ENCODE data around the gene LHFPL2.

The LHFPL2 gene

GRCh38 chr5:78638423-78638822 lies 10.1 kb downstream of the LHFPL2 start:
- Histone ChIP-seq H3K4me1 (ENCODE audit: control insufficient read depth, low read depth, low read length) (peaks cover 22% of the 10 kb centered on the region), H3K27ac (ENCODE audit: low read length) (no peak overlapping the region), H3K36me3 (ENCODE audit: control insufficient read depth, low read depth, low read length) (peaks cover 5% of the 10 kb centered on the region)

GRCh38 chr5:78637468-78637867 lies 11.1 kb downstream of the LHFPL2 start:
- H3K4me1 ChIP-seq (ENCODE audit: control insufficient read depth, low read depth, low read length): peaks cover 22% of the 10 kb centered on the region
- H3K4me3 ChIP-seq (ENCODE audit: low read length): no peak overlapping the region
- no peak overlapping the region for H3K27ac ChIP-seq (ENCODE audit: low read length)
- no peaks in the 10 kb centered on the region for H3K9me3 ChIP-seq (ENCODE audit: control insufficient read depth, low read depth, low read length)
- peaks cover 5% of the 10 kb centered on the region for H3K36me3 ChIP-seq (ENCODE audit: control insufficient read depth, low read depth, low read length)
- no peak overlapping the region for H3K9ac ChIP-seq (ENCODE audit: low read length)
- no peaks in the 10 kb centered on the region for H3K27me3 ChIP-seq (ENCODE audit: control insufficient read depth, insufficient read depth, low read length)

More at GRCh38 chr5:78638423-78638822, 10.1 kb downstream of the LHFPL2 start:
- H3K4me3 ChIP-seq (ENCODE audit: low read length): no peak overlapping the region
- no peaks in the 10 kb centered on the region for H3K27me3 ChIP-seq (ENCODE audit: control insufficient read depth, insufficient read depth, low read length)
- H3K9ac ChIP-seq (ENCODE audit: low read length): no peak overlapping the region
- H3K9me3 ChIP-seq (ENCODE audit: control insufficient read depth, low read depth, low read length): no peaks in the 10 kb centered on the region

- no peak overlapping the region for H3K27ac ChIP-seq (ENCODE audit: low read length)
- H3K27me3 ChIP-seq (ENCODE audit: control insufficient read depth, insufficient read depth, low read length): no peaks in the 10 kb centered on the region
- H3K4me1 ChIP-seq (ENCODE audit: control insufficient read depth, low read depth, low read length): peaks cover 22% of the 10 kb centered on the region
- H3K36me3 ChIP-seq (ENCODE audit: control insufficient read depth, low read depth, low read length): peaks cover 8% of the 10 kb centered on the region
- H3K9ac ChIP-seq (ENCODE audit: low read length): no peak overlapping the region
- no peak overlapping the region for H3K4me3 ChIP-seq (ENCODE audit: low read length)
- no peaks in the 10 kb centered on the region for H3K9me3 ChIP-seq (ENCODE audit: control insufficient read depth, low read depth, low read length)
Measured at GRCh38 chr5:78636682-78637081, 11.9 kb downstream of the LHFPL2 start.

- Histone ChIP-seq H3K36me3 (ENCODE audit: control insufficient read depth, low read depth, low read length) (peaks cover 28% of the 10 kb centered on the region), H3K27ac (ENCODE audit: low read length) (no peak overlapping the region), H3K4me1 (ENCODE audit: control insufficient read depth, low read depth, low read length) (peaks cover 11% of the 10 kb centered on the region), H3K4me3 (ENCODE audit: low read length) (no peak overlapping the region), H3K9ac (ENCODE audit: low read length) (no peak overlapping the region), H3K9me3 (ENCODE audit: control insufficient read depth, low read depth, low read length) (no peaks in the 10 kb centered on the region), H3K27me3 (ENCODE audit: control insufficient read depth, insufficient read depth, low read length) (no peaks in the 10 kb centered on the region)
Measured at GRCh38 chr5:78634634-78635033, 13.9 kb downstream of the LHFPL2 start.

- no peaks in the 10 kb centered on the region for H3K27me3 ChIP-seq (ENCODE audit: control insufficient read depth, insufficient read depth, low read length)
- no peak overlapping the region for H3K4me3 ChIP-seq (ENCODE audit: low read length)
- H3K27ac ChIP-seq (ENCODE audit: low read length): no peak overlapping the region
- H3K9ac ChIP-seq (ENCODE audit: low read length): no peak overlapping the region
- no peaks in the 10 kb centered on the region for H3K9me3 ChIP-seq (ENCODE audit: control insufficient read depth, low read depth, low read length)
- H3K36me3 ChIP-seq (ENCODE audit: control insufficient read depth, low read depth, low read length): peaks cover 29% of the 10 kb centered on the region
- peaks cover 7% of the 10 kb centered on the region for H3K4me1 ChIP-seq (ENCODE audit: control insufficient read depth, low read depth, low read length)
Measured at GRCh38 chr5:78634229-78634628, 14.3 kb downstream of the LHFPL2 start.

GRCh38 chr5:78633700-78634099 lies 14.9 kb downstream of the LHFPL2 start:
- H3K27ac ChIP-seq (ENCODE audit: low read length): no peak overlapping the region
- H3K9ac ChIP-seq (ENCODE audit: low read length): no peak overlapping the region
- peaks cover 2% of the 10 kb centered on the region for H3K4me1 ChIP-seq (ENCODE audit: control insufficient read depth, low read depth, low read length)
- H3K36me3 ChIP-seq (ENCODE audit: control insufficient read depth, low read depth, low read length): peaks cover 27% of the 10 kb centered on the region
- no peak overlapping the region for H3K4me3 ChIP-seq (ENCODE audit: low read length)
- H3K9me3 ChIP-seq (ENCODE audit: control insufficient read depth, low read depth, low read length): no peaks in the 10 kb centered on the region
- no peaks in the 10 kb centered on the region for H3K27me3 ChIP-seq (ENCODE audit: control insufficient read depth, insufficient read depth, low read length)

- peaks cover 32% of the 10 kb centered on the region for H3K36me3 ChIP-seq (ENCODE audit: control insufficient read depth, low read depth, low read length)
- H3K4me1 ChIP-seq (ENCODE audit: control insufficient read depth, low read depth, low read length): no peaks in the 10 kb centered on the region
- H3K4me3 ChIP-seq (ENCODE audit: low read length): no peak overlapping the region
- H3K9ac ChIP-seq (ENCODE audit: low read length): no peak overlapping the region
- no peak overlapping the region for H3K27ac ChIP-seq (ENCODE audit: low read length)
- H3K27me3 ChIP-seq (ENCODE audit: control insufficient read depth, insufficient read depth, low read length): no peaks in the 10 kb centered on the region
- H3K9me3 ChIP-seq (ENCODE audit: control insufficient read depth, low read depth, low read length): no peaks in the 10 kb centered on the region
Measured at GRCh38 chr5:78632467-78632866, 16.1 kb downstream of the LHFPL2 start.

- Histone ChIP-seq H3K27me3 (ENCODE audit: control insufficient read depth, insufficient read depth, low read length) (no peaks in the 10 kb centered on the region), H3K27ac (ENCODE audit: low read length) (no peak overlapping the region), H3K4me3 (ENCODE audit: low read length) (no peak overlapping the region), H3K36me3 (ENCODE audit: control insufficient read depth, low read depth, low read length) (peaks cover 32% of the 10 kb centered on the region), H3K4me1 (ENCODE audit: control insufficient read depth, low read depth, low read length) (no peaks in the 10 kb centered on the region), H3K9me3 (ENCODE audit: control insufficient read depth, low read depth, low read length) (no peaks in the 10 kb centered on the region), H3K9ac (ENCODE audit: low read length) (no peak overlapping the region)
Measured at GRCh38 chr5:78631931-78632330, 16.6 kb downstream of the LHFPL2 start.

- Histone ChIP-seq H3K27me3 (ENCODE audit: control insufficient read depth, insufficient read depth, low read length) (no peaks in the 10 kb centered on the region), H3K9ac (ENCODE audit: low read length) (no peak overlapping the region), H3K4me1 (ENCODE audit: control insufficient read depth, low read depth, low read length) (no peaks in the 10 kb centered on the region), H3K9me3 (ENCODE audit: control insufficient read depth, low read depth, low read length) (no peaks in the 10 kb centered on the region), H3K36me3 (ENCODE audit: control insufficient read depth, low read depth, low read length) (peaks cover 35% of the 10 kb centered on the region), H3K4me3 (ENCODE audit: low read length) (no peak overlapping the region), H3K27ac (ENCODE audit: low read length) (no peak overlapping the region)
Measured at GRCh38 chr5:78630047-78630446, 18.5 kb downstream of the LHFPL2 start.

- H3K9me3 ChIP-seq (ENCODE audit: control insufficient read depth, low read depth, low read length): no peaks in the 10 kb centered on the region
- H3K4me1 ChIP-seq (ENCODE audit: control insufficient read depth, low read depth, low read length): no peaks in the 10 kb centered on the region
- no peak overlapping the region for H3K9ac ChIP-seq (ENCODE audit: low read length)
- H3K27ac ChIP-seq (ENCODE audit: low read length): no peak overlapping the region
- peaks cover 35% of the 10 kb centered on the region for H3K36me3 ChIP-seq (ENCODE audit: control insufficient read depth, low read depth, low read length)
- H3K27me3 ChIP-seq (ENCODE audit: control insufficient read depth, insufficient read depth, low read length): no peaks in the 10 kb centered on the region
- no peak overlapping the region for H3K4me3 ChIP-seq (ENCODE audit: low read length)
Measured at GRCh38 chr5:78629624-78630023, 18.9 kb downstream of the LHFPL2 start.

- Histone ChIP-seq H3K36me3 (ENCODE audit: control insufficient read depth, low read depth, low read length) (peaks cover 35% of the 10 kb centered on the region), H3K9ac (ENCODE audit: low read length) (no peak overlapping the region), H3K9me3 (ENCODE audit: control insufficient read depth, low read depth, low read length) (no peaks in the 10 kb centered on the region), H3K4me1 (ENCODE audit: control insufficient read depth, low read depth, low read length) (no peaks in the 10 kb centered on the region), H3K27me3 (ENCODE audit: control insufficient read depth, insufficient read depth, low read length) (no peaks in the 10 kb centered on the region), H3K27ac (ENCODE audit: low read length) (no peak overlapping the region), H3K4me3 (ENCODE audit: low read length) (no peak overlapping the region)
Measured at GRCh38 chr5:78628270-78628992, 20.1 kb downstream of the LHFPL2 start.

GRCh38 chr5:78627766-78628165 lies 20.8 kb downstream of the LHFPL2 start:
- Histone ChIP-seq H3K27ac (ENCODE audit: low read length) (no peak overlapping the region), H3K9ac (ENCODE audit: low read length) (no peak overlapping the region), H3K27me3 (ENCODE audit: control insufficient read depth, insufficient read depth, low read length) (no peaks in the 10 kb centered on the region), H3K4me1 (ENCODE audit: control insufficient read depth, low read depth, low read length) (no peaks in the 10 kb centered on the region), H3K9me3 (ENCODE audit: control insufficient read depth, low read depth, low read length) (no peaks in the 10 kb centered on the region), H3K4me3 (ENCODE audit: low read length) (no peak overlapping the region), H3K36me3 (ENCODE audit: control insufficient read depth, low read depth, low read length) (peaks cover 35% of the 10 kb centered on the region)

Measured in iPS-18a (cell line).